ENCODE results near the gene LSM2. TPM values are rescaled to one million over a fixed set of nuclear protein-coding genes. Genes with fewer than 3 reads are reported as not detected.

LSM2 gene
- total RNA-seq, 1 donor from 2014 or later = 50.6 TPM

- H3K27me3 Mint-ChIP-seq (ENCODE audit: unreplicated experiment) = no peaks in the 10 kb centered on the region
- no peak overlapping the region for H3K4me3 Mint-ChIP-seq (ENCODE audit: unreplicated experiment)
- H3K4me1 Mint-ChIP-seq (ENCODE audit: unreplicated experiment) = peaks cover 7% of the 10 kb centered on the region
- no peak overlapping the region for H3K27ac Mint-ChIP-seq (ENCODE audit: unreplicated experiment)
- no peaks in the 10 kb centered on the region for H3K36me3 Mint-ChIP-seq (ENCODE audit: unreplicated experiment)
- no peak for TF ChIP-seq CTCF (IDR thresholded peaks at IDR 0.05)
- H3K9me3 Mint-ChIP-seq (ENCODE audit: unreplicated experiment) = no peaks in the 10 kb centered on the region
- DNase-seq (ENCODE audit: extremely low spot score, unreplicated experiment) = no peak
These were observed 57.3 kb downstream of the LSM2 start for GRCh38 chr6:31749301-31750036.

Other genes starting within 250 kb of the LSM2 start
- not detected in 2 replicates for gene LTA, start 234.7 kb downstream of the LSM2 start, total RNA-seq
- not detected in 2 replicates for gene TNF, start 231.4 kb downstream of the LSM2 start, total RNA-seq
- not detected in 2 replicates for gene LTB, start 224.5 kb downstream of the LSM2 start, total RNA-seq
- not detected in 2 replicates for gene LST1, start 220.7 kb downstream of the LSM2 start, total RNA-seq
- not detected in 2 replicates for gene NCR3, start 214.0 kb downstream of the LSM2 start, total RNA-seq
- gene AIF1, start 191.7 kb downstream of the LSM2 start, total RNA-seq = not detected in 2 replicates
- 189 and 205 TPM in 2 replicates for gene PRRC2A, start 186.3 kb downstream of the LSM2 start, total RNA-seq
- gene BAG6, start 154.3 kb downstream of the LSM2 start, total RNA-seq = 382 and 386 TPM in 2 replicates
- 2.2 and 4.0 TPM in 2 replicates for gene APOM, start 151.1 kb downstream of the LSM2 start, total RNA-seq
- gene C6orf47, start 146.2 kb downstream of the LSM2 start, total RNA-seq = 21.5 and 23.0 TPM in 2 replicates
- gene GPANK1, start 142.0 kb downstream of the LSM2 start, total RNA-seq = 17.0 and 18.7 TPM in 2 replicates
- 142 and 163 TPM in 2 replicates for gene CSNK2B, start 140.9 kb downstream of the LSM2 start, total RNA-seq
- gene LY6G5B, start 137.0 kb downstream of the LSM2 start, total RNA-seq = 14.0 and 17.6 TPM in 2 replicates
- gene LY6G5C, start 125.9 kb downstream of the LSM2 start, total RNA-seq = 3.9 and 5.0 TPM in 2 replicates
- gene ABHD16A, start 103.6 kb downstream of the LSM2 start, total RNA-seq = 46.6 and 50.5 TPM in 2 replicates
- gene LY6G6F, start 100.1 kb downstream of the LSM2 start, total RNA-seq = not detected in 2 replicates
- not detected in 2 replicates for gene LY6G6D, start 91.6 kb downstream of the LSM2 start, total RNA-seq
- not detected in 2 replicates for gene LY6G6C, start 85.2 kb downstream of the LSM2 start, total RNA-seq
- gene MPIG6B, start 83.6 kb downstream of the LSM2 start, total RNA-seq = not detected in 2 replicates
- gene DDAH2, start 77.7 kb downstream of the LSM2 start, total RNA-seq = 91.4 and 96.3 TPM in 2 replicates
- 230 and 242 TPM in 2 replicates for gene CLIC1, start 70.4 kb downstream of the LSM2 start, total RNA-seq
- gene MSH5, start 67.0 kb downstream of the LSM2 start, total RNA-seq = 18.4 and 20.9 TPM in 2 replicates
- 2.5 and 3.4 TPM in 2 replicates for gene SAPCD1, start 44.3 kb downstream of the LSM2 start, total RNA-seq
- 0.50 and 0.94 TPM in 2 replicates for gene VWA7, start 29.6 kb downstream of the LSM2 start, total RNA-seq
- gene VARS1, start 11.2 kb downstream of the LSM2 start, total RNA-seq = 73.0 and 73.4 TPM in 2 replicates
- gene HSPA1L, start 8.3 kb upstream of the LSM2 start, total RNA-seq = 1.1 and 1.7 TPM in 2 replicates
- 19.7 and 24.8 TPM in 2 replicates for gene HSPA1A, start 8.6 kb upstream of the LSM2 start, total RNA-seq
- 65.5 and 65.8 TPM in 2 replicates for gene HSPA1B, start 20.8 kb upstream of the LSM2 start, total RNA-seq
- gene NEU1, start 55.9 kb upstream of the LSM2 start, total RNA-seq = 74.8 and 83.6 TPM in 2 replicates
- not detected in 2 replicates for gene SLC44A4, start 72.0 kb upstream of the LSM2 start, total RNA-seq
- gene EHMT2, start 90.7 kb upstream of the LSM2 start, total RNA-seq = 62.4 and 66.7 TPM in 2 replicates
- gene ZBTB12, start 95.1 kb upstream of the LSM2 start, total RNA-seq = 8.3 and 8.8 TPM in 2 replicates
- gene C2, start 120.8 kb upstream of the LSM2 start, total RNA-seq = 2.3 and 2.4 TPM in 2 replicates
- gene CFB, start 139.1 kb upstream of the LSM2 start, total RNA-seq = 4.2 and 6.9 TPM in 2 replicates
- gene NELFE, start 152.0 kb upstream of the LSM2 start, total RNA-seq = 59.3 and 66.8 TPM in 2 replicates
- gene SKIC2, start 152.2 kb upstream of the LSM2 start, total RNA-seq = 69.3 and 84.3 TPM in 2 replicates
- gene DXO, start 165.2 kb upstream of the LSM2 start, total RNA-seq = 28.6 and 30.8 TPM in 2 replicates
- 13.5 and 15.2 TPM in 2 replicates for gene C4A, start 175.1 kb upstream of the LSM2 start, total RNA-seq
- 10.5 and 11.8 TPM in 2 replicates for gene C4B, start 207.8 kb upstream of the LSM2 start, total RNA-seq
- gene CYP21A2, start 231.4 kb upstream of the LSM2 start, total RNA-seq = 0.30 and 0.44 TPM in 2 replicates

Measured in osteocyte (in vitro differentiated cells).